A673 (cell line): Measurements from ENCODE around the gene RNF220.

Experiments
- EZH2 ChIP-seq: fragments of 200-600 bp; sonication (generic); IDR thresholded peaks from 2 replicates; pipeline ENCODE4 v1.6.1; 2017; ENCODE audit warnings: borderline replicate concordance, low read depth, mild to moderate bottlenecking, mixed read lengths, antibody characterized with exemption, low read length; ENCODE audit not compliant: poor library complexity, severe bottlenecking
- TF ChIP-seq, protein P1 (sequence below): fragments of 300-800, 200-600 bp; sonication (generic); conservative IDR thresholded peaks from 2 replicates; pipeline ENCODE4 v1.5.1; 2017; ENCODE audit warnings: low read depth, mild to moderate bottlenecking, antibody characterized with exemption, low read length, moderate library complexity, mixed read lengths

DNA sequence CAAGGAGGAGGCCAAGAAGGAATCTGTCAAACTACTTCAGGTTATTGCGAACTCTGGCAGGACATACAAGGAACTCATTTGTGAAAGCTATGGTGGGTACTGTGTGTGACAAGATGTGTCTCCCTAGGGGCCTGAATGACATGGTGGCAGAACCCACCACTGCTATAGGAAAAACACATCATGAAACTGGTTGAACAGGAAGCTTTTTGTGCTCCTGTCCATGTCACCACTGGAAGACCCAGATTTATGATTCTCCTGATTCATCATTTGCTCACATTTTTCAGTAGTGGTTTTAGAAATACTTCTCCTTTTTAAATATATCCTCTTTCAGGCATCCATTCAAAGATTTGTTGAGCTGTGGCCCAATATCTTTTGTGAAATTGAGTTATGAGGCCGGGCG lies 293.1 kb downstream of the RNF220 start:
- TF ChIP-seq, protein P1, sequence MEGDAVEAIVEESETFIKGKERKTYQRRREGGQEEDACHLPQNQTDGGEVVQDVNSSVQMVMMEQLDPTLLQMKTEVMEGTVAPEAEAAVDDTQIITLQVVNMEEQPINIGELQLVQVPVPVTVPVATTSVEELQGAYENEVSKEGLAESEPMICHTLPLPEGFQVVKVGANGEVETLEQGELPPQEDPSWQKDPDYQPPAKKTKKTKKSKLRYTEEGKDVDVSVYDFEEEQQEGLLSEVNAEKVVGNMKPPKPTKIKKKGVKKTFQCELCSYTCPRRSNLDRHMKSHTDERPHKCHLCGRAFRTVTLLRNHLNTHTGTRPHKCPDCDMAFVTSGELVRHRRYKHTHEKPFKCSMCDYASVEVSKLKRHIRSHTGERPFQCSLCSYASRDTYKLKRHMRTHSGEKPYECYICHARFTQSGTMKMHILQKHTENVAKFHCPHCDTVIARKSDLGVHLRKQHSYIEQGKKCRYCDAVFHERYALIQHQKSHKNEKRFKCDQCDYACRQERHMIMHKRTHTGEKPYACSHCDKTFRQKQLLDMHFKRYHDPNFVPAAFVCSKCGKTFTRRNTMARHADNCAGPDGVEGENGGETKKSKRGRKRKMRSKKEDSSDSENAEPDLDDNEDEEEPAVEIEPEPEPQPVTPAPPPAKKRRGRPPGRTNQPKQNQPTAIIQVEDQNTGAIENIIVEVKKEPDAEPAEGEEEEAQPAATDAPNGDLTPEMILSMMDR = no peak
- no peak for TF ChIP-seq EZH2
